SK-N-SH (cell line): Measurements from ENCODE around the gene TTC39A. TPM values are rescaled to one million over a fixed set of nuclear protein-coding genes. Genes with fewer than 3 reads are reported as not detected.

Experiments
- CTCF ChIA-PET: fragments of 300-600, 350-600 bp; formaldehyde crosslinking; extraction: SDS; loops from one replicate; lab custom pipeline; 2021; lab: Yijun Ruan, JAX
- POLR2A ChIA-PET: fragments of 350-600 bp; sonication (Branson Sonifier 250); formaldehyde crosslinking; extraction: SDS; loops from one replicate; lab custom pipeline; 2020; ENCODE audit warnings: antibody characterized with exemption, inconsistent platforms; lab: Yijun Ruan, JAX
- DNase-seq: peaks from one replicate; pipeline ENCODE4 v3.0.0; 2012
- H2AFZ ChIP-seq: fragments of 200-600 bp; sonication (generic); 2 replicates; pipeline ENCODE4 v1.8.1; 2016; ENCODE audit warnings: antibody characterized with exemption, mild to moderate bottlenecking, low read depth
- H3F3A ChIP-seq: fragments of 200-600 bp; sonication (generic); replicated peaks from 2 replicates; pipeline ENCODE3; 2016; ENCODE audit warnings: antibody characterized with exemption, mild to moderate bottlenecking; ENCODE audit not compliant: insufficient read depth
- H3K27ac ChIP-seq, 2 experiments: fragments of 200-500 bp in 1 of 2; fragments of 200-600 bp in 1 of 2; sonication (Bioruptor generic) in 1 of 2; sonication (generic), shearing (Covaris generic) in 1 of 2; 2 replicates each; pipeline versions ENCODE4 v1.5.1 to v1.6.1; 2014 to 2016; ENCODE audit warnings: low read depth in 2 of 2, inconsistent platforms in 1 of 2, low read length in 1 of 2, mild to moderate bottlenecking in 1 of 2, mixed read lengths in 1 of 2
- H3K27me3 ChIP-seq: fragments of 200-600 bp; sonication (generic), shearing (Covaris generic); 2 replicates; pipeline ENCODE4 v1.6.1; 2016; ENCODE audit warnings: mixed run types; ENCODE audit not compliant: insufficient read depth
- H3K36me3 ChIP-seq, 2 experiments: fragments of 200-500 bp in 1 of 2; fragments of 200-600 bp in 1 of 2; sonication (Bioruptor generic) in 1 of 2; sonication (generic) in 1 of 2; replicated peaks in 1 of 2; 2 replicates each; pipeline versions ENCODE3 to v1.5.1; 2014 to 2016; ENCODE audit warnings: low read length in 1 of 2, mild to moderate bottlenecking in 1 of 2; ENCODE audit not compliant: insufficient read depth in 2 of 2, control insufficient read depth in 1 of 2
- H3K4me1 ChIP-seq, 2 experiments: fragments of 200-500 bp in 1 of 2; fragments of 200-600 bp in 1 of 2; sonication (Bioruptor generic) in 1 of 2; sonication (generic), shearing (Covaris generic) in 1 of 2; 2 replicates each; pipeline versions ENCODE4 v1.5.1 to v1.6.1; 2014 to 2016; ENCODE audit warnings: low read depth in 1 of 2, low read length in 1 of 2, mixed run types in 1 of 2; ENCODE audit not compliant: insufficient read depth in 2 of 2, control insufficient read depth in 1 of 2
- H3K4me2 ChIP-seq: fragments of 200-600 bp; sonication (generic), shearing (Covaris generic); 2 replicates; pipeline ENCODE4 v1.6.1; 2017; ENCODE audit warnings: mixed run types
- H3K4me3 ChIP-seq, 2 experiments: fragments of 200-500 bp in 1 of 2; fragments of 200-600 bp in 1 of 2; sonication (Bioruptor generic) in 1 of 2; sonication (generic), shearing (Covaris generic) in 1 of 2; 2 replicates each; pipeline versions ENCODE4 v1.5.1 to v1.8.1; 2014 to 2016; ENCODE audit warnings: low read depth in 2 of 2, inconsistent platforms in 1 of 2, low read length in 1 of 2, mild to moderate bottlenecking in 1 of 2, mixed read lengths in 1 of 2, moderate library complexity in 1 of 2
- H3K79me2 ChIP-seq: fragments of 200-600 bp; sonication (generic); 2 replicates; pipeline ENCODE4 v1.8.1; 2017; ENCODE audit warnings: mild to moderate bottlenecking; ENCODE audit not compliant: insufficient read depth
- H3K9ac ChIP-seq: fragments of 200-600 bp; sonication (generic); 2 replicates; pipeline ENCODE4 v1.6.1; 2017; ENCODE audit warnings: mixed run types
- H3K9me2 ChIP-seq: fragments of 200-600 bp; sonication (generic); 2 replicates; pipeline ENCODE4 v1.6.1; 2017; ENCODE audit warnings: mixed run types
- H3K9me3 ChIP-seq: fragments of 200-600 bp; sonication (generic); 2 replicates; pipeline ENCODE4 v1.6.1; 2017; ENCODE audit warnings: mixed run types, mild to moderate bottlenecking, moderate library complexity
- H4K20me1 ChIP-seq: fragments of 200-600 bp; sonication (generic); 2 replicates; pipeline ENCODE4 v1.6.1; 2017; ENCODE audit warnings: mild to moderate bottlenecking, mixed run types; ENCODE audit not compliant: insufficient read depth
- CHD2 ChIP-seq: fragments of 150-350 bp; IDR thresholded peaks from 2 replicates; pipeline ENCODE4 v1.6.1; 2018; ENCODE audit warnings: low read length; ENCODE audit not compliant: partially characterized antibody
- EP300 ChIP-seq, 2 experiments: IDR thresholded peaks; 2 replicates each; pipeline versions ENCODE4 v1.4.0 to v1.6.1; 2012; ENCODE audit warnings: borderline replicate concordance in 1 of 2, low read depth in 1 of 2, low read length in 1 of 2
- EZH2phosphoT487 ChIP-seq: fragments of 200-600 bp; sonication (generic); IDR thresholded peaks from 2 replicates; pipeline ENCODE4 v1.6.1; 2017; ENCODE audit warnings: low read depth, mixed run types, mild to moderate bottlenecking, antibody characterized with exemption, moderate library complexity, borderline replicate concordance
- FOSL2 ChIP-seq: IDR thresholded peaks from 2 replicates; pipeline ENCODE4 v1.4.0; 2012; ENCODE audit warnings: low read depth, mild to moderate bottlenecking, moderate library complexity, borderline replicate concordance
- FOXJ3 ChIP-seq: sonication (generic); formaldehyde crosslinking; IDR thresholded peaks from 2 replicates; pipeline ENCODE4 v1.5.1; 2020; ENCODE audit warnings: mild to moderate bottlenecking, missing genetic modification reagents
- MXI1 ChIP-seq: IDR thresholded peaks from 2 replicates; pipeline ENCODE4 v1.6.1; 2012; ENCODE audit warnings: mild to moderate bottlenecking, low read depth, low read length, improper control_type of control experiment
- NFIC ChIP-seq: IDR thresholded peaks from 2 replicates; pipeline ENCODE4 v1.4.0; 2012; ENCODE audit warnings: borderline replicate concordance
- POLR2AphosphoS5 ChIP-seq: IDR thresholded peaks from 2 replicates; pipeline ENCODE4 v1.6.1; 2012; ENCODE audit warnings: low read depth, low read length
- RAD21 ChIP-seq: IDR thresholded peaks from 2 replicates; pipeline ENCODE4 v1.6.1; 2012; ENCODE audit warnings: mild to moderate bottlenecking, low read length
- RCOR1 ChIP-seq: fragments of 150-350 bp; IDR thresholded peaks from 2 replicates; pipeline ENCODE4 v1.6.1; 2017; ENCODE audit warnings: antibody characterized with exemption, low read length
- RFX5 ChIP-seq: IDR thresholded peaks from 2 replicates; pipeline ENCODE4 v1.6.1; 2012; ENCODE audit warnings: mild to moderate bottlenecking, improper control_type of control experiment, low read length
- RXRA ChIP-seq: IDR thresholded peaks from 2 replicates; pipeline ENCODE4 v1.4.0; 2012; ENCODE audit warnings: low read depth, mild to moderate bottlenecking, borderline replicate concordance
- SIN3A ChIP-seq: IDR thresholded peaks from 2 replicates; pipeline ENCODE4 v1.6.1; 2012; ENCODE audit warnings: low read depth, mild to moderate bottlenecking, low read length, moderate library complexity, borderline replicate concordance
- TAF1 ChIP-seq: IDR thresholded peaks from 2 replicates; pipeline ENCODE4 v1.6.1; 2012; ENCODE audit warnings: low read depth, mild to moderate bottlenecking, low read length, moderate library complexity, borderline replicate concordance
- TEAD4 ChIP-seq: IDR thresholded peaks from 2 replicates; pipeline ENCODE4 v1.4.0; 2012; ENCODE audit warnings: mild to moderate bottlenecking, borderline replicate concordance; ENCODE audit not compliant: insufficient read depth
- YY1 ChIP-seq: IDR thresholded peaks from 2 replicates; pipeline ENCODE4 v1.4.0; 2012; ENCODE audit warnings: low read depth, mild to moderate bottlenecking
- WGBS: methylation state at CpG from one replicate; pipeline ENCODE4 v1.1.6; 2017; ENCODE audit warnings: low lambda C conversion rate; 5-methylcytosine and 5-hydroxymethylcytosine counted together
- polyA plus RNA-seq, 3 experiments: library from polyadenylated mRNA; depleted of rRNA; stranded (reverse); fragments of >200 nt; gene quantifications; 2 replicates each; pipeline ENCODE4 v1.2.3, GENCODE V29; 2012
- TF ChIP-seq, protein P1 (sequence below): fragments of 200-600 bp; sonication (generic); IDR thresholded peaks from 2 replicates; pipeline ENCODE4 v1.6.1; 2017; ENCODE audit warnings: antibody characterized with exemption, mild to moderate bottlenecking, moderate library complexity
- TF ChIP-seq, protein P2 (sequence below): IDR thresholded peaks from 2 replicates; pipeline ENCODE4 v1.4.0; 2012; ENCODE audit warnings: low read depth, borderline replicate concordance
- TF ChIP-seq, protein P3 (sequence below): IDR thresholded peaks from 2 replicates; pipeline ENCODE4 v1.4.0; 2012; ENCODE audit warnings: low read depth, borderline replicate concordance
- TF ChIP-seq, protein P4 (sequence below): fragments of 150-350 bp; IDR thresholded peaks from 2 replicates; pipeline ENCODE4 v1.6.1; 2016; ENCODE audit warnings: mild to moderate bottlenecking, low read depth, low read length

TTC39A gene
- polyA plus RNA-seq, 1 of the 3 experiments (the other 2 are of a cell fraction), result 0.97 TPM

DNA sequence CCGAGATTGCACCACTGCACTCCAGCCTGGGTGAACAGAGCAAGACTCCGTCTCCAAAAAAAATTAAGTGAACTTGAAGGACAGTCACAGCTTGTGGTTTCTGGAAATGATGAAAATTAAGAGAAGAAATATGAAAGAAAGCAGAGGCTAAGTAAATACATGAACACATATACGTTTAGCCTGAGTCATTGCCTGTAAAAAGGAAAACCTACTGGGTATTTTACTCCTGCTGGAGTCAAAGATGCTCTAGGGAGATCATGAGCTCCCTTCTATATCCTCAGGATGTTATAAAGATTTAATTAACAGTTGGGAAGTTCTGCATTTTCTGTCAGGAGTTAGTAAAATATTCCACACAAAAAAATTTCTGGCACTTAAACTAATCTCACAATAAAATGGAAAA, 43.5 kb upstream of the TTC39A start:
- no peaks in the 10 kb centered on the region for H3F3A ChIP-seq
- H3K4me2 ChIP-seq, result no peak overlapping the region
- no peaks in the 10 kb centered on the region for H3K9me2 ChIP-seq
- H4K20me1 ChIP-seq, result no peaks in the 10 kb centered on the region
- no peak overlapping the region for H3K27ac ChIP-seq
- no peak for DNase-seq
- H3K4me1 ChIP-seq, result no peaks in the 10 kb centered on the region; a peak in 1 of 4 replicates
- POLR2A ChIA-PET, result no interaction called here
- no peak overlapping the region for H3K4me3 ChIP-seq
- no peaks in the 10 kb centered on the region for H3K79me2 ChIP-seq
- peaks cover 7 to 55% of the 10 kb centered on the region in 2 experiments for H3K36me3 ChIP-seq
- TF ChIP-seq, protein P1, sequence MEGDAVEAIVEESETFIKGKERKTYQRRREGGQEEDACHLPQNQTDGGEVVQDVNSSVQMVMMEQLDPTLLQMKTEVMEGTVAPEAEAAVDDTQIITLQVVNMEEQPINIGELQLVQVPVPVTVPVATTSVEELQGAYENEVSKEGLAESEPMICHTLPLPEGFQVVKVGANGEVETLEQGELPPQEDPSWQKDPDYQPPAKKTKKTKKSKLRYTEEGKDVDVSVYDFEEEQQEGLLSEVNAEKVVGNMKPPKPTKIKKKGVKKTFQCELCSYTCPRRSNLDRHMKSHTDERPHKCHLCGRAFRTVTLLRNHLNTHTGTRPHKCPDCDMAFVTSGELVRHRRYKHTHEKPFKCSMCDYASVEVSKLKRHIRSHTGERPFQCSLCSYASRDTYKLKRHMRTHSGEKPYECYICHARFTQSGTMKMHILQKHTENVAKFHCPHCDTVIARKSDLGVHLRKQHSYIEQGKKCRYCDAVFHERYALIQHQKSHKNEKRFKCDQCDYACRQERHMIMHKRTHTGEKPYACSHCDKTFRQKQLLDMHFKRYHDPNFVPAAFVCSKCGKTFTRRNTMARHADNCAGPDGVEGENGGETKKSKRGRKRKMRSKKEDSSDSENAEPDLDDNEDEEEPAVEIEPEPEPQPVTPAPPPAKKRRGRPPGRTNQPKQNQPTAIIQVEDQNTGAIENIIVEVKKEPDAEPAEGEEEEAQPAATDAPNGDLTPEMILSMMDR, result no peak
- no peak for TF ChIP-seq RFX5
- TF ChIP-seq EZH2phosphoT487, result no peak
- no peak for TF ChIP-seq POLR2AphosphoS5
- no peak for TF ChIP-seq FOSL2
- no peak for TF ChIP-seq RCOR1
- TF ChIP-seq NFIC, result no peak
- no peak for TF ChIP-seq YY1
- no peak for TF ChIP-seq FOXJ3 (CRISPR knock-in tag)
- CTCF ChIA-PET, result no interaction called here
- H3K9me3 ChIP-seq, result no peaks in the 10 kb centered on the region
- WGBS, result 93% methylated on average over 3 of the region's 3 CpGs
- H2AFZ ChIP-seq, result no peak overlapping the region
- no peaks in the 10 kb centered on the region for H3K27me3 ChIP-seq
- H3K9ac ChIP-seq, result no peak overlapping the region

DNA sequence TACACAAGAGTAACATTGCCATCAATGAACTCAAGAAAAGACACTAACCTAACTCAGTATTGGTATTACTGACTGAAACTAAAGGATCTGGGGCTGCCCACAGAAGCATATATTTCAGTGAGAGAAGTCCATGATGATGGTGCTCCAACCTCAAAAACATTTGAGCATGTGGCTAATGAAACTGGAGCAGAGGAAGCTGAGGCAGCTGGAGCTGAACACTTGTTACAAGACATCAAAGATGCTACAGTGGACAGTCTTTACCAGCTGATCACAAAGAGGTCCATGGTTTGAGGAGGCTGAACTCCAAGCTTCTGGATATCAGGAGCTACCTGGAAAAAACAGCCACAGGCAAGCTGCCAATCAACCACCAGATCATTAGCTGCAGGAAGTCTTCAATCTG, 42.2 kb upstream of the TTC39A start:
- Histone ChIP-seq H3K4me3 (no peak overlapping the region), H3K9me2 (no peaks in the 10 kb centered on the region), H3K4me1 (no peaks in the 10 kb centered on the region; a peak in 1 of 4 replicates), H3F3A (no peaks in the 10 kb centered on the region), H3K36me3 (peaks cover 7 to 45% of the 10 kb centered on the region in 2 experiments), H3K9me3 (no peaks in the 10 kb centered on the region), H2AFZ (no peak overlapping the region), H3K27ac (no peak overlapping the region), H3K9ac (no peak overlapping the region), H4K20me1 (no peaks in the 10 kb centered on the region), H3K4me2 (no peak overlapping the region), H3K79me2 (no peaks in the 10 kb centered on the region), H3K27me3 (no peaks in the 10 kb centered on the region)
- CTCF ChIA-PET, result interaction anchor here (1.4 kb wide), 1 partner anchor 76 kb away, joined by 3 read pairs; no protein-coding TSS in a partner anchor
- POLR2A ChIA-PET, result no interaction called here
- no peak for DNase-seq
- TF ChIP-seq, protein P2, sequence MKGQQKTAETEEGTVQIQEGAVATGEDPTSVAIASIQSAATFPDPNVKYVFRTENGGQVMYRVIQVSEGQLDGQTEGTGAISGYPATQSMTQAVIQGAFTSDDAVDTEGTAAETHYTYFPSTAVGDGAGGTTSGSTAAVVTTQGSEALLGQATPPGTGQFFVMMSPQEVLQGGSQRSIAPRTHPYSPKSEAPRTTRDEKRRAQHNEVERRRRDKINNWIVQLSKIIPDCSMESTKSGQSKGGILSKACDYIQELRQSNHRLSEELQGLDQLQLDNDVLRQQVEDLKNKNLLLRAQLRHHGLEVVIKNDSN, result no peak
- no peak for TF ChIP-seq FOXJ3 (CRISPR knock-in tag)
- TF ChIP-seq SIN3A, result no peak
- no peak for TF ChIP-seq YY1
- TF ChIP-seq, protein P3, sequence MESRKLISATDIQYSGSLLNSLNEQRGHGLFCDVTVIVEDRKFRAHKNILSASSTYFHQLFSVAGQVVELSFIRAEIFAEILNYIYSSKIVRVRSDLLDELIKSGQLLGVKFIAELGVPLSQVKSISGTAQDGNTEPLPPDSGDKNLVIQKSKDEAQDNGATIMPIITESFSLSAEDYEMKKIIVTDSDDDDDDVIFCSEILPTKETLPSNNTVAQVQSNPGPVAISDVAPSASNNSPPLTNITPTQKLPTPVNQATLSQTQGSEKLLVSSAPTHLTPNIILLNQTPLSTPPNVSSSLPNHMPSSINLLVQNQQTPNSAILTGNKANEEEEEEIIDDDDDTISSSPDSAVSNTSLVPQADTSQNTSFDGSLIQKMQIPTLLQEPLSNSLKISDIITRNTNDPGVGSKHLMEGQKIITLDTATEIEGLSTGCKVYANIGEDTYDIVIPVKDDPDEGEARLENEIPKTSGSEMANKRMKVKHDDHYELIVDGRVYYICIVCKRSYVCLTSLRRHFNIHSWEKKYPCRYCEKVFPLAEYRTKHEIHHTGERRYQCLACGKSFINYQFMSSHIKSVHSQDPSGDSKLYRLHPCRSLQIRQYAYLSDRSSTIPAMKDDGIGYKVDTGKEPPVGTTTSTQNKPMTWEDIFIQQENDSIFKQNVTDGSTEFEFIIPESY, result no peak
- no peak for TF ChIP-seq TEAD4
- TF ChIP-seq MXI1, result no peak
- no peak for TF ChIP-seq TAF1
- TF ChIP-seq, protein P1, result no peak
- TF ChIP-seq RXRA, result no peak
- no peak for TF ChIP-seq RFX5
- TF ChIP-seq NFIC, result no peak
- no peak for TF ChIP-seq RAD21
- TF ChIP-seq EP300 (IDR thresholded peaks at IDR 0.05; ENCODE audit: borderline replicate concordance in 1 of 2, low read depth in 1 of 2, low read length in 1 of 2), result no peak
- TF ChIP-seq, protein P4, sequence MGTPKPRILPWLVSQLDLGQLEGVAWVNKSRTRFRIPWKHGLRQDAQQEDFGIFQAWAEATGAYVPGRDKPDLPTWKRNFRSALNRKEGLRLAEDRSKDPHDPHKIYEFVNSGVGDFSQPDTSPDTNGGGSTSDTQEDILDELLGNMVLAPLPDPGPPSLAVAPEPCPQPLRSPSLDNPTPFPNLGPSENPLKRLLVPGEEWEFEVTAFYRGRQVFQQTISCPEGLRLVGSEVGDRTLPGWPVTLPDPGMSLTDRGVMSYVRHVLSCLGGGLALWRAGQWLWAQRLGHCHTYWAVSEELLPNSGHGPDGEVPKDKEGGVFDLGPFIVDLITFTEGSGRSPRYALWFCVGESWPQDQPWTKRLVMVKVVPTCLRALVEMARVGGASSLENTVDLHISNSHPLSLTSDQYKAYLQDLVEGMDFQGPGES, result no peak
- TF ChIP-seq CHD2, result no peak
